ENCODE data around the gene FAM222B. TPM values are rescaled to one million over a fixed set of nuclear protein-coding genes. Genes with fewer than 3 reads are reported as not detected.

Gene FAM222B
- total and polyA plus RNA-seq, 12 donors, result 4.9 to 18.3 (median 13.4) TPM

DNA sequence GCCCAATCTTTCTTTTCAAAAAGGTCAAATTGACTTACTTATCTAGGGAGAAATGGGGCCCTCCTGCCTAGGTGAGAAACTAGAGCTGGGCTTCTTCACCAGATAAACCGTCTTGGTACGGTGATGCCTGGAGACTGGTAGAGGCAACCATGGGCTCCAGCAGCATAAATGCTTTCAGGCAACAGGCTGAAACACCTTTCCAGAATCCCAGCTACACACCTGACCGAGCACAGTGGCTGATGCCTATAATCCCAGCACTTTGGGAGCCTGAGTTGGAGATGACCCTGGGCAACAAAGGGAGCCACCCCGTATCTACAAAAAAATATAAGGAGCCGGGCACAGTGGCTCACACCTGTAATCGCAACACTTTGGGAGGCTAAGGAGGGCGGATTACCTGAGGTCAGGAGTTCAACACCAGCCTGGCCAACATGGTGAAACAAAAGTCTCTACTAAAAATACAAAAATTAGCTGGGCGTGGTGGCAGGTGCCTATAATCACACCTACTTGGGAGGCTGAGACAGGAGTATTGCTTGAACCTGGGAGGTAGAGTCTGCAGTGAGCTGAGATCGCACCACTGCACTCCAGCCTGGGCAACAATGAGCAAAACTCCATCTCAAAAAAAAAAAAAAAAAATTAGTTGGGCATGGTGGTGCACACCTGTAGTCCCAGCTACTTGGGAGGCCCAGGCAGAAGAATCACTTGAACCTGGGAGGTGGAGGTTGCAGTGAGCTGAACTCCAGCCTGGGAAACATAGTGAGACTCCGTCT is 90.8 kb downstream of the FAM222B start:
- DNase-seq, result no peak
- H3K4me1 ChIP-seq (replicated peaks in 1 of 2), result peaks cover 10 to 23% of the 10 kb centered on the region in 2 donors
- TF ChIP-seq CTCF (IDR thresholded peaks at IDR 0.05) (no peak), POLR2A (IDR thresholded peaks at IDR 0.05) (no peak)
- 93 to 94% (median 93%) methylated on average over 10 of the region's 10 CpGs for WGBS, 4 donors
- intact Hi-C loops (cut with DNase I), result loop anchor here in 1 of 2 donors (10.0 kb wide), 2 partner anchors 93 to 163 kb away; partner anchors contain the start of gene FAM222B
- no peaks in the 10 kb centered on the region for H3K27me3 ChIP-seq
- no peak overlapping the region for H3K27ac ChIP-seq
- H3K36me3 ChIP-seq (replicated peaks in 1 of 2), result peaks cover 0 to 25% of the 10 kb centered on the region in 2 donors
- H3K4me3 ChIP-seq, result no peak overlapping the region
- no peaks in the 10 kb centered on the region for H3K9me3 ChIP-seq (replicated peaks in 1 of 3)

- H3K4me3 ChIP-seq, result no peak overlapping the region
- peak overlapping the region in 3 of 5 donors; percentile 51 to 98 (median 58) for H3K27ac ChIP-seq
- TF ChIP-seq POLR2A (IDR thresholded peaks at IDR 0.05) (peak in 1 of 2 donors; percentile 22), CTCF (IDR thresholded peaks at IDR 0.05) (peak; percentile 99 to 100 (median 100))
- peaks cover 24 to 36% of the 10 kb centered on the region in 2 donors for H3K4me1 ChIP-seq (replicated peaks in 1 of 2)
- WGBS, 4 donors, result 28 to 56% (median 32%) methylated on average over 13 to 20 of the region's 20 CpGs
- intact Hi-C loops (cut with DNase I), result loop anchor here in 1 of 2 donors (10.0 kb wide), 2 partner anchors 94 to 164 kb away; partner anchors contain the start of gene FAM222B
- no peaks in the 10 kb centered on the region for H3K9me3 ChIP-seq (replicated peaks in 1 of 3)
- no peaks in the 10 kb centered on the region for H3K27me3 ChIP-seq
- peaks cover 0 to 25% of the 10 kb centered on the region in 2 donors for H3K36me3 ChIP-seq (replicated peaks in 1 of 2)
- DNase-seq, result peak; percentile 91 to 98 (median 97)
Observed at GRCh38 chr17:28750178-28751047, 92.2 kb downstream of the FAM222B start.

DNA sequence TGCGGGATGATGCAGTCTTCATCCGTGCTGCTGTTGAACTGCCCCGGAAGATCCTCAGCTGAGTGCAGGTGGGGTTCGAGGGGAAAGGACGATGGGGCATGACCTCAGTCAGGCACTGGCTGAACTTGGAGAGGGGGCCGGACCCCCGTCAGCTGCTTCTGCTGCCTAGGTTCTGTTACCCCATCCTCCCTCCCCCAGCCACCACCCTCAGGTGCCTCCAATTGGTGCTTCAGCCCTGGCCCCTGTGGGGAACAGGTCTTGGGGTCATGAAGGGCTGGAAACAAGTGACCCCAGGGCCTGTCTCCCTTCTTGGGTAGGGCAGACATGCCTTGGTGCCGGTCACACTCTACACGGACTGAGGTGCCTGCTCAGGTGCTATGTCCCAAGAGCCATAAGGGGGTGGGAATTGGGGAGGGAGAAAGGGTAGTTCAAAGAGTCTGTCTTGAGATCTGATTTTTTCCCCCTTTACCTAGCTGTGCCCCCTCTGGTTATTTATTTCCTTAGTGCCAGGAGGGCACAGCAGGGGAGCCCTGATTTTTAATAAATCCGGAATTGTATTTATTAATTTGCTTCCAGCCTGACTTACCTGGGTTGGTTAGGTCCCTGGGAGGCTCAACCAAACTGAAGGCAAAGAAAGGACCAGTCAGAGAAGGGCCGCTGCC is 92.9 kb downstream of the FAM222B start:
- H3K36me3 ChIP-seq (replicated peaks in 1 of 2), result peaks cover 0 to 25% of the 10 kb centered on the region in 2 donors
- peak overlapping the region in 4 of 5 donors; percentile 4 to 98 (median 42) for H3K27ac ChIP-seq
- WGBS, 4 donors, result 28 to 56% (median 52%) methylated on average over 4 to 11 of the region's 11 CpGs
- no peak overlapping the region for H3K4me3 ChIP-seq
- H3K4me1 ChIP-seq (replicated peaks in 1 of 2), result peaks cover 31 to 44% of the 10 kb centered on the region in 2 donors
- no peak for DNase-seq
- H3K27me3 ChIP-seq, result no peaks in the 10 kb centered on the region
- no peak for TF ChIP-seq POLR2A (IDR thresholded peaks at IDR 0.05)
- no peak for TF ChIP-seq CTCF (IDR thresholded peaks at IDR 0.05)
- H3K9me3 ChIP-seq (replicated peaks in 1 of 3), result no peaks in the 10 kb centered on the region
- intact Hi-C loops (cut with DNase I), result loop anchor here in 1 of 2 donors (10.0 kb wide), 2 partner anchors 95 to 165 kb away; partner anchors contain the start of gene FAM222B
